D721Med (cell line): Measurements from ENCODE around the gene INPP5D.

Experiments
- DNase-seq: peaks from one replicate; pipeline ENCODE4 v3.0.0; 2011; ENCODE audit warnings: low spot score; ENCODE audit not compliant: insufficient read length
- FAIRE-seq: peaks from 2 replicates; lab custom pipeline; 2011; peaks lifted over from hg19 to GRCh38; lab: Jason Lieb, UNC
- CTCF ChIP-seq: IDR thresholded peaks from 2 replicates; pipeline ENCODE4 v1.5.1; 2012; ENCODE audit warnings: mild to moderate bottlenecking, control low read depth; ENCODE audit not compliant: insufficient read depth; ENCODE audit errors: missing control alignments

The INPP5D gene

GRCh38 chr2:233168445-233168844 lies 108.3 kb downstream of the INPP5D start:
- DNase-seq = no peak
- no peak for FAIRE-seq
- TF ChIP-seq CTCF = no peak

GRCh38 chr2:233168919-233169318 lies 108.8 kb downstream of the INPP5D start:
- FAIRE-seq (no peak), DNase-seq (no peak)
- no peak for TF ChIP-seq CTCF

GRCh38 chr2:233171344-233171743 lies 111.2 kb downstream of the INPP5D start:
- FAIRE-seq (no peak), DNase-seq (no peak)
- TF ChIP-seq CTCF = no peak

- DNase-seq (no peak), FAIRE-seq (no peak)
- no peak for TF ChIP-seq CTCF
These were observed 113.0 kb downstream of the INPP5D start for GRCh38 chr2:233173115-233173514.

GRCh38 chr2:233174137-233174536 lies 114.0 kb downstream of the INPP5D start:
- FAIRE-seq = no peak
- DNase-seq = no peak
- no peak for TF ChIP-seq CTCF

GRCh38 chr2:233178994-233179847 lies 119.1 kb downstream of the INPP5D start:
- TF ChIP-seq CTCF = no peak
- DNase-seq (no peak), FAIRE-seq (no peak)

GRCh38 chr2:233179848-233180366 lies 119.8 kb downstream of the INPP5D start:
- FAIRE-seq = no peak
- DNase-seq = no peak
- no peak for TF ChIP-seq CTCF
